ENCODE data around the gene CDC42.

Gene CDC42

DNA sequence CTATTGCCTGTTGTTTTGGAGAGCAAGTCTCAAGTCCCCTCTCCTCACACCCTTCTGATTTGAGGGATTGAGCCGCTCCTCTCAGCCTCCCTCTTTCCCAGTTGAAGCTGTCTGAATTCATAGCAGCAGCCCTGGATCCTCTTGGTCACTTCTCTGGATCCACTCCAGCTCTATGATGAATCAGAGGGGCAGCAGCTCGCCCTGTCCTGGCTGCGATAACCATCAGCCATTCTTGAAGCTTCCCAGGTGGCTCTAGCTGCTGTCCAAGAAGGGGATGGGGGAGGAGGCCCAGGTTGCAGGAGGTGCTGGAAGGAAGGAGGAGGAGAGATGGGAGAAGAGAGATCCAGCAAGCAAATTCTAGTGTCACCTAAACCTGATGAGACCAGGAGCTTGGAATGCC, 59.1 kb downstream of the CDC42 start:
- DNase-seq: no peak

DNA sequence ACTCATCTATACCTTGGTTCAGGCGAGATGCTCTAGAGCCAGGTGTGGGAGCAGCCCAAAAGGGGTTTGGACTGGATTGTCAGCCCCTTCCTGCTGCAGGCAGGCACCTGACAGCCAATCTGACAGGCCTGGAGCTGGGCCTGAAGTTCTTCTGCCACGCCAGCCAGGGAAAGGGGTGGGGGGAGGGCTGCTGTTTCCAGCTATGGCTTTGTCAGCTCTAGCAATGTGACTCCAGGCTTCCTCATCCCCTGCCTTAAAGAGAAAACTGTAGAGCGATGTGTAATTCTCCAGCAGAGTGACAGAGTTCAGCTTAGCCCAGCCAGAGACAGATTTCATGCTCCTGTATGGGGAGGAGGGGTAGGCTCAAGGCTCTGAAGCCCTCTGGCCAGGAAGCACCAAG, 60.0 kb downstream of the CDC42 start:
- DNase-seq: no peak

DNA sequence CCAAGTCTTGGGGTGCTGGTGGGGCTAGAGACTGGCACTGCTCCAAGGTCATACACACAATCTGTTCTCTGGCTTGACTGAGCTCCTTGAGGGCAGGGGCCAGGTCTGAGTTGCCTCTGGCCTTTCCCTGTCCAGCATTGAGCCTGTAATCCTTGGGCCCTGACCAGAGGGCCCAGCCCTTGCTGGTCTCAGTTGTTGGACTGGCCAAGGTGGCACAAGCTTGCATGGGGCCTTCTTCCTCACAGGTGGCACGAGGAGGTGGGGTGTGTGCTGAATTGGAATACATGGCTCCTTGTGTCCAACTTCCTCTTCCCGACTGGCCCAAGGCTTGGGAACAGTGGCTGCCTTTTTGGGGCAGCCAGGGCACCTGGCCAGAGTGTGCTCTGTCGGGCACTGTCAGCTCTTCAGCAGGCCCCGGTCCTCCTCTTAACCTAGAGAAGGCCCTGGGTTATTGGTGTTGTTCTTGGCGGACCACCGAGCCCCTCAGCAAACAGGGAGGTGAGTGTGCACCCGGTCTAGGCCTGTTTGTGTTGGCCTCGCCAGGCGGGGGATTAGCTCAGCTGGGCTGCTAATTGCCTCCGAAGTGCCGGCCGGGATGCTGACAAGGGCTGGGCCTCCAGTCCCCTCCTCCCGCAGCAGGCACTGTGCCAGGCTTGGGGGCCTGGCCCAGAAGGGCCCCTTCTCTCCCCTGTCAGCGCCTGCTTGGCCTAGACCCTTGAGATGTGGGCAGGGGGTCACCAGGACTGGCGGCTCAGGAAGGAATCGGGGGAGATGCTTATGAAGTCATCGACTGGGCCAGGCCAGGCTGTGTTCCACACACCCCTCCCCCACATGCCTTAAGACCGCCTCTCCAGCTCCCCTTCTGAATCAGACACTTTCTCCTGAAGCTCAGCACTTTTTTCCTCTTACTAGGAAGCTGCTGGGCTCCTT, 61.8 kb downstream of the CDC42 start:
- no peak for DNase-seq

GRCh38 chr1:22115286-22115685, 62.8 kb downstream of the CDC42 start:
- no peak for DNase-seq

DNA sequence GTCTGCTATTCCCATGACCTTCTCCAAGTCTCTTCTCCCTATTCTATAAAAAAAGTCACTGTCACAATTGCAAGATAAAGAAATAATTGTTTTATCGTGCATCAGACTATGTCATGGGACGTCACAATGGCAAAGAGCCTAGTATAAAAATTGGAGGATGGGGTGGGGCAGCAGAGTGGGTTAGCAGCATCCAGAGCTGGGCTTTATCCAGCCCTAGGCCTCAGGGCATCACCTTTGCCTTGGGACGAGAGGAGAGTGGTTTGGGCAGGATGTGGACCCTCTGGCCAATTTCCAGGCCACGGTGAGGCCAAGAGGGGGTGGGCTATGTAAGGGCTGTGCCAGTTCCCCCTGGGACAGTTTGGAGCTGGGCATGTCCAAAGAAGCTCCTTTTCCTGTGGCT, 64.7 kb downstream of the CDC42 start:
- DNase-seq: no peak

DNA sequence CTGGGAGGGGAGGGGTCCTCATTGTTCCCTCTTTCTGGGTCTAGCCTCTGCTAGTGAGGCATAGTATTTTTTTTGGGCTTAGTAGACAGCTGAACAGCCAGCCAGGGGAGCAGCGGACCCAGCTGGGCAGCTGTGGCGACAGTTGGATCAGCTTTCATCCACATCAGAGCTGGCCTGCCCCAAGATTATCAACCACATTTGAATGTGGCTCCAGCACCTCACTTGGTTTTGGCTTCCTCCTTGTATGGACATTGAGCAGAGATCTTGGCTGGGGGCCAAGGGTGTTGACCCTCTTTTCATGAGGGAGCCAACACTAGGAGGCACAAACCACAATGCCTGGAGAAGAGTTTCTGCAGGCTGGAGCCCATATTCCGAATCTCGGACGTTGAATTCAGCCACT, 65.3 kb downstream of the CDC42 start:
- DNase-seq: no peak

- no peak for DNase-seq
Measured at GRCh38 chr1:22118291-22118992, 65.9 kb downstream of the CDC42 start.

GRCh38 chr1:22119626-22120468, 67.3 kb downstream of the CDC42 start:
- DNase-seq: no peak

- no peak for DNase-seq
Measured at GRCh38 chr1:22120469-22120790, 67.9 kb downstream of the CDC42 start.

GRCh38 chr1:22121421-22121911, 69.0 kb downstream of the CDC42 start:
- DNase-seq: no peak

GRCh38 chr1:22122273-22123070, 70.0 kb downstream of the CDC42 start:
- no peak for DNase-seq

DNA sequence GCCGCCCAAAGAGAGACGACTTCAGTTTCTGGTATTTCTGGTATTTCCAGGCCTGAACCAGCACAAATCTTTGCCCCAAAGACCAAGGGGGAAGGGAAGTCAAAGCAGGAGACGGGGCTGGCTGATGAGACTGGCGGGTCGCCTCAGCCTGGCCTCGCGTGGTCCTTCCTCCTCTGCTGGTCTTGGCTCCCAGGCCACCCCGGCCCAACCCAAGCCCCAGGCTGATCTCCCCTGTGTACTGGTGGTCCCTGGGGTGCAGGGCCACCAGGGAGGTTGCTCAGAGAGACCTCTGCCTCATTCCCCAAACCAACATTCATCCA, 70.5 kb downstream of the CDC42 start:
- DNase-seq: no peak

- no peak for DNase-seq
Measured at GRCh38 chr1:22123901-22124404, 71.4 kb downstream of the CDC42 start.

- DNase-seq: no peak
Measured at GRCh38 chr1:22124592-22125229, 72.2 kb downstream of the CDC42 start.

DNA sequence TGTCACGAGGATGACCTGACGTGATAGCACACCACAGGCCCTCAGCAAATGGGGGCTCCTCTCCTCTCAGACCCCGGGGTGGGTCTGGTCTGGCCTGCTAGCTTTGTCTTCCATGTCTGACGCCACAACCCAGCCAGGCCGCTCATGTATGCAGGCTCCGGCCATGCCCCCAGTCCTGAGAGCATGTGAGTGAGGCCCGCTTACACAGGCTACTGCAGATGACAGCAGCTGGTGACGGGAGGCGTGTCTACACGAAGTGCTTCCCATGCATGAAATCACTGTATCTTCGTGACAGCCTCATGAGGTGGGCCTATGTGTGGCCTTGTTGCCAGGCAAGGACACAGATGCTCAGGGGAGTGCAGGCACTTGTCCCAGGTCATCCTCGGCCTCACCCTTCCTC, 74.0 kb downstream of the CDC42 start:
- DNase-seq: no peak

DNA sequence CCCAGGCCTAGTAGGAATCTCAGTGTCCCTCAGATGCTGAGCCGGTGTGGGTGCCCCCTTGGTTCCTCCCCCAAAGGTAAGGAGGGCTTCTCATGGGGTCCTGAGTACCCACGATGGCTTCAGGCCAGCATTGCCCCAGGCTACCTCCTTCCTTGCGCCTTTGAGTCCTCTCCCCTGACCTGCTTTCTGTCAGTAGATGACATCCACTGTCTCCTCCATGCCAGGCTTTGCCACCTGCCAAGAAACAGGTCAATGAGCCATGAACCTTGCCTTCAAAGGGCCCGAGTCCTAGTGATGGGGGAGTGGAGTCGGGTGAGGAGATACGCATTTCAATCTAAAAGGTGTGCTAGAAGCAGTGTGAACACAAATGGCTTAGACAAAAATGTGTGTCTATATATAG, 74.7 kb downstream of the CDC42 start:
- DNase-seq: no peak

DNA sequence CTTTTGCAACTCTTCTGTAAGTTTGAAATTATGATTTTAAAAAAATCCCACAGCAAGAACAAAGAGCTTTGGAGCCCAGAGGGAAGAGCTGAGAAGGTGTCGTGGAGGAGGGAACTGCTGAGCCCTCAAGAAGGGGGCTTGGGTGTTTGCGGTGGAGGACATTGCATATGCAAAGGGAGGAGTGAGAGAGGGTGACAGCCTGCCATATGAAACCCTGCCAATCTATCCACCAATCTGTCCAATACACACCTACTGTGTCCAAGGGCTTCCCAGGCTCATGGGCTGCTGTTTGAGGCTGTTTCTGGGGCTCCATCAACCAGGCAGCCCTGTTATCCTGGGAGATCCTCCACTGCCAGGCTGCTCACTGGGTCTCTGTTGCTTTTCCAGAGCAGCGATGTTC, 75.2 kb downstream of the CDC42 start:
- DNase-seq: no peak

DNA sequence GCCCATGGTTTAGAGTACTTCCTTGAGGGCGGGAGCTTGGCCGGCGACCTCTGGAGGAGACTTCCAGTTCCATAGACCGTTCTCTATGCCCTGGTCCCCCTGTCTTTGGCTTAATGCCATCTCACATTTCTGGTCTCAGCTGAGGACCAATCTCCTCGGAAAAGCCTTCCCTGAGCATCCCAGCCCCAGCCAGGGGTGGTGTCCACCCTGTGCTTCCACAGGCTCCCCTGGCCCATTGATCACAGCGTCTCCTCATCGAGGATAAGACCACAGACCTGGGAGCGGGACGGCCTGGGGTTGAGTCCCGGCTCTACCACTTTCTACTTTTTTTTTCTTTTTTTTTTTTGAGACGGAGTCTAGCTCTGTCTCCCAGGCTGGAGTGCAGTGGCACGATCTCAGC, 75.9 kb downstream of the CDC42 start:
- peak in 1 of 2 experiments; percentile 37 for DNase-seq

DNA sequence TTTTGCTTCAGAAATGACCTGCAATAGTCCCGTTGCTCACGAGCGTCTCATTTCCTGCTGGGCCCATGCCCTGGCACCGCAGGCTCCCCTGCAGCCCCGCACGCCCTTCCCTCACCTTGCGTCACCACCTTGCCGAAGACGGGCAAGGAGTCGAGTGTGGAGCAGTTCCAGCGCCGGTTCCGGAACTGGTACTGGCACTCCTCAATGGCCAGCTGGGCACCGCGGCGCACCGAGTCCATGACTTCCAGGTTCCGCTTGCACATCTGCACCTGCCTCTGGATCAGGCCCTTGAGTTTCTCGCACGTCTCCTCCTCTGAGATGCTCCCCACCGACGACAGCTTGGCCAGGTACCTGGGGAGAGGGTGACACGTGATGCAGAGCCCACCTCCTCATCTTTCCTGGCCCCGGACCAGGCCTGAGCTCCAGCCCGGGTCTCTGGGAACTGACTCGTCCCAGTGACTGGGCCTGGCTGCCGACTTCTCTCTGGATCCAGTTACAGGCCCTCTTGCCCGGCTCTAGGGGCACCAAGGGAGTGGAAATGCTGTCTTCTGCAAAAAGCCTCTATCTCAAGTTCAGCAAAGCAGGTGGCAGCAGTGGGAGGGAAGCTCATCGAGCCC, 77.1 kb downstream of the CDC42 start:
- no peak for DNase-seq

DNA sequence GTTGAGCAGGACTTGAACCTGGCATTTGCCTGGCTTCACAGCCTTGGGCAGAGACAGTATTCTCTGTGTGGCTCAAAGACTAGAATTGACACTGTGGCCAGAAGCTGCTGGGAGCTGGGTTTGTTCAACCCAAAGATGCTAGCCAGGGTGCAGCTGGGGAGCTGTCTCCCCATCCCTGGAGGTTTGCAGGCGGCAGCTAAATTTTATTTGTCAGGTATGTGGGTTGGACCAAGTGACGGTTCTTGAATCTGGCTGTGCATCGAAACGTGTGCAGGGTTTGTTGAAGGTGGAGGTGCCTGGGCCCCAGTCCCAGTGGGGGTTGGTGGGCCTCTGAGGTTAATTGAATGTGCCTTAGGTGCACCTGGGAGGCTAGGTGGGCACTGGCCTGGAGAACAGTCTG, 78.6 kb downstream of the CDC42 start:
- DNase-seq: no peak

- DNase-seq: no peak
Measured at GRCh38 chr1:22131875-22132486, 79.5 kb downstream of the CDC42 start.

Data from Kasumi-1 (cell line).